ENCODE results near the gene FKRP.
"Not testable (repeated sequence)": the region's sequence is repeated elsewhere in the genome, so short reads cannot be mapped to it uniquely, and the experiment has no call there.

Gene FKRP, protein sequence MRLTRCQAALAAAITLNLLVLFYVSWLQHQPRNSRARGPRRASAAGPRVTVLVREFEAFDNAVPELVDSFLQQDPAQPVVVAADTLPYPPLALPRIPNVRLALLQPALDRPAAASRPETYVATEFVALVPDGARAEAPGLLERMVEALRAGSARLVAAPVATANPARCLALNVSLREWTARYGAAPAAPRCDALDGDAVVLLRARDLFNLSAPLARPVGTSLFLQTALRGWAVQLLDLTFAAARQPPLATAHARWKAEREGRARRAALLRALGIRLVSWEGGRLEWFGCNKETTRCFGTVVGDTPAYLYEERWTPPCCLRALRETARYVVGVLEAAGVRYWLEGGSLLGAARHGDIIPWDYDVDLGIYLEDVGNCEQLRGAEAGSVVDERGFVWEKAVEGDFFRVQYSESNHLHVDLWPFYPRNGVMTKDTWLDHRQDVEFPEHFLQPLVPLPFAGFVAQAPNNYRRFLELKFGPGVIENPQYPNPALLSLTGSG

DNA sequence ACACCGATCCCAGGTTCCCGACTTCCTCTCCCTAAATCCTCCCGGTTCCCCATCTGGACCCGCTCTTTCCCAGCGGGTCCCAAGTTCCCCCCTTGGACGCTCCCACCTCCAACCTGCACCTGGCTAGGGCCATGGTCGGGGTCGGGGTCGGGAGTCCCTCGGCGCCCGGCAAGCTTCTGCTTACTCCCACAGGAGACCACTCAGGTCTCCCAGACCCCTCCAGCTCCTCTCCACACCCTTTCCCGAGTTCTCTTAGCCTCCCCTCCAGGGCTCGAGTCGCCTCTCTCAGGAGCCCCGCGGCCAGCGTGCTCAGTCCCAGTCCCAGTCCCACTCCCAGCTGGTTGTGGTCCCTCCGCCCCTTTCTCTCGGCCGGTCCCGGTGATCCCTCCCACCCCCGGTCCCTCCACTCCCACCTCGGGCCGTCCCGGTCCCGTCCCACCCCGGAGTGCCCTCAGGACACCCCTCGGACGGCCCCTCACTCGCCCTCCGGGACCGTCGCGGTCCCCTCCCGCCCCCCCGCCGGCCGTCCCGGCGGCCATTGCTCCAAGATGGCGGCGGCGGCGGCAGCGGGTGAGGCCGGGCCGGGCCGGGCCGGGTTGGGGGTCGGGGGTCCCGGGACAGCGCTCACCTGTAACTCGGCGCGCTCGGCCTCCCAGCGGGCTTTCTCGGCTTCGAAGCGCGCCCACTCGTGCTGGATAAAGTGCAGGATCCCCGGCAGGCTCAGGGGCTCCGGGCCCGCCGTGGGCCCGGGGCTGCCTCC lies at the start of gene FKRP:
TSS of gene FKRP (plus strand) at position 537 of the 760 bp plus-strand sequence. CDS start 9,394 bp downstream, outside the sequence.
- DNase-seq, result no peak

DNA sequence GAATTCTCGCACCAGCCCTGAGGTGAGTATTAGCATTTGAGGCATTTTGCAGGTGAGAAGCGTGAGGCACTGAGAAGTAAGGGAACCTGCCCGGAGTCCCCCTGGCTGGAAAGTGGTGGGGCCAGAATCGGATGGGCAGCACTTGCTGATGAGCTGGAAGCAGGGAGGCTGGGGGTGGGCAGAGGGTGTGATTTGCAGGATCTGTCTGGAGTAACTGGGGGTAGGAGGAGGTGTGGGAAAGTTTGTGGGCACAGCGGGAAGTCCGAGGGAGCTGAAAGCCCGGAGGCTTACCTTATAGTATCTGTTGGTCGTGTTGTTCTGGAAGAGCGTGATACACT lies 49.0 kb upstream of the FKRP start:
- DNase-seq, result no peak

DNA sequence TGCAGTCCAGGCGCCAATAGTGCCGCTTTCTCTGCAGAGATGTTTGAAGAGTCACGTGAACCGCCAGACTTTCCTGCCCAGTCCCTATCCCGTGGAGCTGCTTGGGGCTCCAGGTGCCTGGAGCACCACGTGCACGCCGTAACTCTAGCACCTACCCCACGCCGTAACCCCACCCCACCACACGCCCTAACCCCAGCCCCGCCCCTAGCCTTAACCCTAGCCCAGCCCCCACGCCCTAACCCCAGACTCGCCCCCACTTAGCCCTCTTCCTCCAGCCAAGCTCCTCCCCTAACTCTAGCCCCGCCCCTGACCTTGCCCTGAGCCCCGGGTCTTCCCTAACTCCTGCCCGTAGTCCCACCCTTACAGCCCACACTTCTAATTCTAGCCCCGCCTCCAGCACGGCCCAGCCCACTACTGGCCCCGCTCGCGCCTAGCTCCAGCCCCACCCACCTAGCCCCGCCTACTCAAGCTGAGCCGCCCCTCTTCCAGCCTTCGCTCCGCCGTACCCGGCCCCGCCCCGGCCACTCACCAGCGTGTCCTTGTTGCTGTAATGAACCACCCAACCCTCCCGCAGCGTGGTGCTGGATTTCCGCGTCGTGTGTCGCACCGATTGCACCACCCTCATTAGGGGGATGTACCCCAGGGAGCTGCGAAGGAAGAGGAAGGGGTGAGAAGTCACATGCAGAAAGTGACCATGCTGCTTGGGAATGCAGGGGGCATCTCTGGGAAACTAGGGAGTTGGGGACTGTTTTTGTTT lies 48.5 kb upstream of the FKRP start:
- no peak for DNase-seq

DNA sequence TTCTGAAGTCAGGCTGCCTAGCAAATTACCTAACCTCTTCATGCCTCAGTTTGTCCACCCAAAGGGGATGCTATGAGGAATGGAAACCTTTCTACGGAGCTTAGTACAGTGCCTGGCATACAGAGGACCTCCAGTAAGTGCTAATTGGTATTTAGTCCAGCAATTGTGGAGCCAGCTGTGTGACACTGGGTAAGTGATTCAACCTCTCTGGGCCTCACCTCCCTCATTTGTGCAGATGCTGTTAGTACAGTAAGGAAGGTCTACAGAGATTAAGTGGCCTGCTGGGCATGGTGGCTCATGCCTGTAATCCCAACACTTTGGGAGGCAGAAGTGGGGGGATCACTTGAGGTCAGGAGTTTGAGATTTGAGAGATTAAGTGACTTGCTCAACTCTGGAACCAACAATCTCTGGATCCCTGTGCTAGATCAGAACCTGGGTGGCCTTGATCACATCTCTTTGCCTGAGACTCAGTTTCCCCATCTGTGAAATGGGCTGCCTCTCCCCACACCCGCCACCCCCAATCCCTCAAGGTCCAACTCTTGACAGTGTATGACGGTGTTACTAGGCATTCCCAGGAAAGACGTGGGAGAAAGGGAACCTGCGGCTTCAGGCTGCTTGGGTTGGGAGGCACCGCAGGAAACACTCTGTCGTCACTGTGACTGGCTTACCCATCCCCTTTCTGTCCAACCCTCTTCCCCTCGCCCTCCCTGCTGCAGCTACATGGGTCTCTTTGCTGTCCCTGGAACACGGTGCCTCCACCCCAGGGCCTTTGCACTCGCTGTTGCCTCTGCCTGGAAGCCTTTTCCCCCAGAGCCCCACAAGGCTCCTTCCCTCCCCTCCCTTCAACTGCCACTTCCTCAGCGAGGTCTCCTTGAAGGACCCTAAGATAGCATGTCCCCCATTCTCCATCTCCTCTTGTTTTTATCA lies 47.2 kb upstream of the FKRP start:
- DNase-seq, result no peak

DNA sequence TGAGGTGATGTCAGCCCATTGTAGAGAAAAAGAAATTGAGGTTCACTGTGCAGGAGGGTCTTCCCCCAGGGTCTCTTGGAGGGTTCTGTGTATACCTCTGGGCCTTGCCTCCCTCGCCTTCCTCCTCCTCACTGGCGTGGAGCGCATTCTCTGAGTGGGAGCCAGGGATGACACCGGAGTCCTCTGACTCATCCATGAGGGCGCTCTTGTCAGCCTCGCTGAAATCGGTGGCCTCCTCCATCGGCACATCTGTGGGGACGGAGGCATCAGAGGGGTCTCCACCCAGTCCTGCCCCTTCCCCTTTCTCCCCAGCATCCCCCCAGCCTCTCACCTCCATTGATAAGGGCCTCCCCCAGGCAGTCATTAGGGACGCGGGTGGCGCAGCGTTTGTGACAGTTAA lies 45.2 kb upstream of the FKRP start:
- DNase-seq, result no peak

DNA sequence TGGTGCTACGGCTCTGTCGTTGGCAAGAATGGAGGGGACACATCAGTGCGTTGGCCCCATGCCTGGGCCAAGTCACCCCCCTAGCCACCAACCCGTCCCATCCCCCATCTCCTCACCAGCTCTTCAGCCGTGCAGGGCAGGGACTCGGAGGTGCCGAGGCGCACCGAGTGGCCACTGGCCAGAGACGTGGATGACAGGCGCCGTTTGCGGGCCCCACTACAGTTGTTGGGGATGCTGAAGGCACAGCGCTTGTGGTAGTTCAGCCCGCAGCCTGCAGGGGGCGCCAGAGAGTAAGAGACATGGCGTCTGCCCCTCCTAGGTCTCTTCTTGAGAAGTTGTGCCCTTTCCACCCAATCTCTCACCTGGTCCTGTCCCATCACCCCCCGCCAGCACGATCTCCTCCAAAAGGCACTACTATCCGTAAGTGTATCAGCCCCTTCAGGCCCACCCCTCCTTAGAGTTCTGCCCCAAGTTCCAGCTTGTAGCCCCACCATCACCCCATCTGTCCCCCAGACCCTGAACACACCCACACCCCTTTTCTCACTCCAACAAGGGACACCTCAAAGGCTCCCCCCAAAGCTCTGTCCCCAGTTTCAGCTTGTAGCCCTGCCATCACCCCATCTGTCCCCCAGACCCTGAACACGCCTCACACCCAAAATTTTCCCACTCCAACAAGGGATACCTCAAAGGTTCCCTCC lies 41.3 kb upstream of the FKRP start:
- no peak for DNase-seq

DNA sequence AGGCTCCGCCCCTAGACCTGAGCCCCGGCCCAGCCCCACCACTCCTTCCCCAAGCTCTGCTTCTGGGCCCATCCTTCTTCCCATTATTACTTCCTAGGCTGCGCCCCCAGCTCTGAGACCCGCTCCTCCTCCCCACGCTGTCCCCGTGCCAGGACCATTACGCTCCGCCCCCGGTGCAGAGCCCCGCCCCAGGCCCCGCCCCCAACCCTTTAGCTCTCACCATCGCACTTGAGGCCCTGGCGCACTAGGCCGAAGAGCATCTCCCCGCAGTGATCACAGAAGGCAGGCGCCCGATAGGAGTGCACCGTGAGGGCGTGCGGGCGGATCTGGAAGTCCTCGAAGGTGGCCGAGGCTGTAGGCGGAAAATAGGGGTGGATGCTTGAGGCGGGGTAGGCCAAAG lies 35.2 kb upstream of the FKRP start:
- no peak for DNase-seq

DNA sequence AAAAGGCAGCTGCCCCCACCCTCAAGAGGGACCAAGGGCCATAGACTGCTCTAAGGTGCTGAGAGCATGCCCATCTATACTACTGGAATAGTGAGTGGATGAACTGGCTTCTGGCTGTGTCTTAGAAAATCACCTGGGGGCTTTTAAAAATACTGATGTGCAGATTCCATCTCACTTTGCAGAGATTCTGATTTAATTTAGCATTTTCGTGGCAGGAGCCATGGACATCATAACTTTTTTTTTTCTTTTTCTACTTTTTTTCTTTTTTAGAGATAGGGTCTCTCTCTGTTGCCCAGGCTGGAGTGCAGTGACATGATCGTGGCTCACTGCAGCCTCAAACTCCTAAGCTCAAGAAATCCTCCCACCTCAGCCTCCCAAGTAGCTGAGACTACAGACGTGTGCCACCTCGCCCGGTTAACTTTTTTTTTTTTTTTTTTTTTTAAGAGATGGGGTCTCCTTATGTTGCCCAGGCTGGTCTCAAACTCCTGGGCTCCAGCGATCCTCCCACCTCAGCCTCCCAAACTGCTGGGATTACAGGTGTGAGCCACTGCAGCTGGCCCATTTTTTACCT lies 33.0 kb upstream of the FKRP start:
- DNase-seq, result not testable (repeated sequence)

DNA sequence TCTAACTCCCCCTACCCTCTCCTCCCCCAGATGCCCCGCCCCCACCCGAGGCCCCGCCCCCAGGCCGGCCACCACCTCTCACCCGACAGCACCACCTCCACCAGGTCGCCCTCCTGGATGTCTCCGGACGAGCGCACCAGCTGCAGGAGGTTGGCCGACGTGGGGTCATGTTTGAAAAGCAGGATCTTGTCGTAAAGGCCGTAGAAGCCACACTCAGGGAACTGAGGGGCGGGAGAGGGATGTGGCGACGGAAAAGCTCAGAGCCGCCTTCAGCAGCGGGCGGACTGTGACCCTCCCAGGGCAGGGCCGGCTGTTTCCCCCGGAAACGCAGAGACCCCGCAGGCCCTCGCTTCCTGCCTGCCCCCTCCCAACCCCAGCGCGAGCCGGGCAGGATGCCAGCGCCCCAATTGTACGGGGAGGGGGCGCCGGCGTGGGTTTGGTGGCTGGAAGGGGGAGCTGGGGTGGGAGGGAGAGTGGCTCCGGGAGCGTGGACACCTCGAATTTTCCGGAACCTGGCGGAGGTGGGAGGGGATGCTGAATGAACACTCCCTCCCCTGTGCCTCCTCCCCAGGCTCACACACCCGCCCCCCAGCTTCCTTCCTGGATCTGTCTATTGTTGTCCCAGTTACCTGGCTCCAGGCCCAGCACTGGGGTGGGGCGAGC lies 31.9 kb upstream of the FKRP start:
- peak; percentile 87 for DNase-seq

DNA sequence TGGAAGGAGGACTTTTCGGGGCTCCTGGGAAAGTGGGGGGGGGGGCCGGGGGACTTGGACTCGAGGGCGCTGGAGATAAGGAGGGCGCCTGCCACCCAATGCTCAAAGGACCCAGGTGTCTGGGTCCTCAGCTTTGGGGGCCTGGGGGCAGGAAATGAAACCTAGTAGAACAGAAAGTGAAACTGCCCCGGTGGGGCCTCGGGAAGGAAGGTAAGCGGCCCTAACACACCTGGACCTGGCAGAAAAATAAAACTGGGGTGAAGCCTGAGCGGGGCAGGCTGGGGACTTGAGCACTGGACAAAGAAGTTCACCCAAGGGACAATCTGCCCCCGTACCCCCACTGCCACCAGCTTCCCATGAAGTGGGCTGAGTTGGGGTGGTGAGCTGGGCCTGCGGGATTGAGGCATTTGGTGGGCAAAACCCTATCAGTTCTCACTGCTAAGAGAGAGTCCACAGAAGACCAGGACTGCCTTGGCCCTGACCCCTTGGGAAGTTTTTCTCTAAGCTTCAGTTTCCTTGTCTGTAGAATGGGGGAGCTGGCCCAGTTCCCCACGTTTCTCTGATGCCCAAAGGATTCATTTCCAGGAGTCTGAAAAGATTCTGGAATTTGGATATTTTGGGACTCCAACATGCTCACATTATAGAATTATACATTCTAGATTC lies 31.3 kb upstream of the FKRP start:
- DNase-seq, result no peak

DNA sequence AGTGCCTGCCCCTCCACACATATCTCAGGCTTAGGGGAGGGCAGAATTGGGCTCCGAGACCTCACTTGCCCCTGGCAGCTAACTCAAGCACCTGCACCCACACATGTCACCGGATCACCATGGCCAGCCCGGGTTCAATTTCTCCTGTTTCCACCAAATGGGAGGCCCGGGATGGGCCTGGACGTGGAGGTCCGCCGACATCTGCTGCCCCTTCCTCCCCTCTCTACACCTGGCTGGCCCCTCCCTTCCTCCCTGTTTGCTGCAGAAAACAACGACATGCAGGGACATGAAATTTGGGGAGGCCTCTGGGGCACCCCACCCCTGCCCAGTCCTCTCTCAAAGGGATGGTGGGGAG lies 30.3 kb upstream of the FKRP start:
- DNase-seq, result no peak

DNA sequence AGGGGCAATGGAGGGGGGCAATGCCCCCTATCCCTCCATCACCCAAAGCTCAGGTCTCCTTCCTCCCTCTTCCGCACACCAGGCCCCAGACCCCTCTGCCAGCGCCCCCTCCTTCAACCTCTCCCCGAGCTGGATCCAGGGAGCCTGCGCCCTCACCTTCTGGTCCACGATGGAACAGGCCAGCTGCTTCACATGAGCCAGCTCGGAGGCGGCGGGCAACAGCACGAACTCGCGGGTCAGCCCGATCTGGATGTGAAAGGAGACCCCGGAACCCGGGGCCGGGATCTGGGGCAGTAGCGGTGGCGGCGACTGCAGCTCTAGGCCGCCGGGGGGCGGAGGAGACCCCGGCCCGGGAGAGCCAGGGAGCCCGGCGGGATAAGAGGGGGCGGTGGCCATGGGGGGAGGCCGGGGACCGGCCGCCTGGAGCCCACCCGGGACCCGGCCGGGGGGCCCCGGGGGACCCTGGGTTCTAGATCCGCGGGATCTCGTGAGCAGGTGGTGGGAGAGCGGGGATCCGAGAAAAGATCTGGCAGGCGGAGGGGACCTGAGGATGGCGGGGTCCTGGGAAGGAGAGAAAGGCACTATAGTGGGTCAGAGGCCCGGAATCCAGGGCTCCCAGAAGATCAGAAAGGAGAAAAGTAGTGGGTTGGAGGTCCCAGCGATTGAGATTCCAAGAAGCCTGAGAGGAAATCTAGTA lies 29.7 kb upstream of the FKRP start:
- DNase-seq, result no peak

DNA sequence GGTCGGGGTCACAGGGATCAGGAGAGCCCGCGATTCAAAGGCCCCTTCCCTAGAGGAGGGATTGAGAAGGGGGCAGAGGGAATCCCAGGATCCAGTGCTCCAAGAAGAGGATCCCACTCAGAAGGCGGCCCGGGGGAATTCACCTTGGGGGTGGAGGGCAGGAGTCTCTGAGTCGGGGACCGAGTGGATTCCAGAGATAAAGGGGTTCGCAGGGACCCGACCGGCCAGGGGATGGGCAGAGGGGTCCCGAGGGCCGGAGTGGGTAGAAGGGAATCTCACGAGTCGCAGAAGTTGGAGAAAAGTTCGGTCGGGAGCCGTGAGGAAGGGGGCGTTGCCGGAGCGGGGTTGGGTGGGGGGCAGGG lies 29.2 kb upstream of the FKRP start:
- DNase-seq, result no peak

DNA sequence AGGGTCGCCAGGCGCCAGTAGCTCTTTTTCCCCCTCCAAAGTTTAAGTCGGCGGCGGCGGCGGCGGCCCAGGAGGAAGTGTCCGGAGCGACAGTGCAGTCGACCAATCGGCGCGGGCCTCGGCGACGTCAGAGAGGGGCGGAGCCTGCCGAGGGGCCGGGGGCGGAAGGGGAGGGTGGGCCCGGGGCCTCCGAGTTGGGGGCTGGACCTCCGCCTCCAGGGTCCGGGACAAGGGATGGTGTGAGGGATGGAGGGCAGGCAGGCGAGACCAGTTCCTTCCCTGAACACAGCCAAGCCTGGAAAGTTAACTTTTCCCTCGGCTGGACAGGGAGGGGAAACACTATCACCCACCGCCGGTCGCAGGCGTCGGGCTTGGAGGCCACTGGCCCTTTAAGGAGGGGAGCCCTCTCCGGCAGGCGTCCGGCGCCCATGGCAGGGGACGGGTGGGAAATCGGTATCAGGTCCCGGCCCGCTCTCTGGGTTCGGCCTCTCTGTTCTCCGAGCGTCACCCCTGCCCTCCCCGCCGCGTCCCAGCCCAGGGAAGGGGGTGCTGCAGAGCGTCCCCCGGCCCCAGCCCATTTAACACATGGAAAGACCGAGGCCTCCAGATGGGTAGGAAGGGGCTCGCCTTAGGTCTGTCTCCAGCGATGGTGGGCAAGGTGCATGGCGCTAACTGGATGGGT lies 28.7 kb upstream of the FKRP start, which contains the start of gene PRKD2:
TSS of gene PRKD2 (minus strand) at position 81 of the 682 bp plus-strand sequence. CDS start 744 bp downstream, outside the sequence.
- peak; percentile 64 for DNase-seq

DNA sequence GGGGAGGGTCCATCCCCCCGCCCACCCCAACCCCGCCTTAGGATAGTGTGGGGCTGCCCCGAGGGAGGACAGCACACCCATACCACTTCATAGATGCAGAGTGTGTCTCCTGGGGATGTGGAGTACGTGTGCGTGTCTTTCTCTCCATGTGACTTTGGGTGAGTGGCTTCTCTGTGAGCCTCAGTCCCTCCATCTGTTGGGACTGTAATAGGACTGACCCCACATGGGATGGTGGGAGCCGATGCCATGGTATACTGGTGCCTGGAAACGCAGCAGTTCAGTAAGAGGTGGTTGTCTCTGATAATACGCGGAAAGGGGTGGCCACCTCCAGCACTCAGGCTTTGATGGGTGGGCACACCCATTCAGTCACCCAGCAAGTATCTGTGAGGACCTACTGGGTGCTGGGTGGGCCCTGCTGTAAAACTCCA lies 28.1 kb upstream of the FKRP start:
- no peak for DNase-seq

DNA sequence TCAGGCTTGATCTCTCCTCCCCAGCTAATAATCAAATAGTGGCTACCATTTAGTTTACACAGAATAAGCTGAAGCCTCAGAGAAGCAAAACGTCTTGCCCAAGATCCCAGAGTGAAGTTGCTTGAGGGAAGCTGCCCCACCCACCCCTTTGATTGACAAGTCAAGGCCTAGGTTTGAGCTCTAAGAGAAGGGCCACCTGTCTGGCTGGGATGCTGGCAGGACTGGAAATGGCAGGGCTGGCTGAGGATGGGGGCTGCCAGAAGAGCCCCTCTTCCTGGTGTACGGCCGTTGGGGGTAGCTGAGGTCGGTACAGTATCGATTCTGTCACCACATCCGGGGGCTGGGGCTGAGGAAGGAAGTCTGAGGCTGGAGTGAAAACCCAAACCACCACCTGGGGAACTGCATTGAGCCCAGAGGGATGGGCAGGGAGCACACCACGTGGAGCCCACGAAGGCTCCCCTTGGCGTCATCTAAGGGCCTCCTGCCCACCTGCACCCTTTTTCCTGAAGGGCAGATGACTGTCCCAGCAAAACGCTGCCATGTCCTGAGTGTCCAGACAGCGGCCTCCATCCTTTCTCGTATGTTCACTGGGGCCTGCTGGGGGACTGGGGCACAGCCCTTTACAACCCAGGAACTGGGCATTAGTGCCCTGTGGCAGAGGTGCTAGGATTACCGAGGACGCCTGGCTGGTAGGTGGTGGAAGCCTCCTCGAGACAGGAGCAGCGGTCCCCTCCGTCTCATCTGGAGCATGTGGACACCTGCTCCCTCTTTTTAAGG lies 27.5 kb upstream of the FKRP start:
- no peak for DNase-seq

DNA sequence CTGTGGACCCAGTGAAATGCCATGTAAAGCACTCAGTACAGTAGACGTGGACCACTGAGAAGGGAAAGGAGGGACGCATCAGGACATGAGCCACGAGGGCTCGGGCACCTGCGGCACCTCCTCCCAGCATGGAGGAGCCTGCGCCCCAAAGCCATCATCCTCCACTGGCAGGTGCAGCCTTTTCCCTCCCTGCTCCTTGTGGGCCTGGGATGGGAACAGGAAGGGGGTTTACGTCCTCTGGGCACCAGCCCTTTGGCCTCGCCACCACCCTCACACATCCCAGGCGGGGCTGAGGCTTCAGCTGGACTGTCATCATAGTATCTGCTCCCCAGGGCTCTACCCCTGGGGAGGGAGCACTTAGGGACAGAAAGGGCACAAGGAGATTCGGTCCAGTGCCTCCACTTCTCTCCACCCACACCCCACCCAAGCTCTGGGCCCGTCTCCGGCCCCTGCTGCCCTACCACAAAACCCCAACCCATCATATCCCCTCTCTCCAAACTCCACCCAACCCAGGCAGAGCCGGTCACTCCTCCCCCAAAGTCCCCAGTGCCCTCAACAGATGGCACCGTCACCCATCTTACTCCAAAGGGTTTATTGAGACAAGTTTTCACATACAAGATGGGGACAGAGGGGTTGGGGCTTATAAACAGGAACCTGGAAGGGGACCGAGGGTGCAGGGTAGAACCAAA lies 26.8 kb upstream of the FKRP start:
- DNase-seq, result no peak
